ENCODE results near the gene DENND1C. TPM values are rescaled to one million over a fixed set of nuclear protein-coding genes. Genes with fewer than 3 reads are reported as not detected.

DENND1C gene
- total RNA-seq, 1 donor from 2014 or later: 70.0 TPM

Other genes with a start within 250 kb of the DENND1C start
- 58.7 and 61.8 TPM in 2 replicates for gene MLLT1, start 201.8 kb downstream of the DENND1C start, total RNA-seq
- 0.11 TPM in 2 replicates for gene ACER1, start 148.2 kb downstream of the DENND1C start, total RNA-seq
- gene CLPP, start 120.3 kb downstream of the DENND1C start, total RNA-seq: 175 and 183 TPM in 2 replicates
- 33.0 and 35.9 TPM in 2 replicates for gene ALKBH7, start 109.0 kb downstream of the DENND1C start, total RNA-seq
- 1.6 and 1.9 TPM in 2 replicates for gene PSPN, start 105.9 kb downstream of the DENND1C start, total RNA-seq
- 59.6 and 60.1 TPM in 2 replicates for gene GTF2F1, start 88.6 kb downstream of the DENND1C start, total RNA-seq
- gene KHSRP, start 57.0 kb downstream of the DENND1C start, total RNA-seq: 405 and 413 TPM in 2 replicates
- 0.30 and 0.32 TPM in 2 replicates for gene SLC25A41, start 48.0 kb downstream of the DENND1C start, total RNA-seq
- gene SLC25A23, start 22.0 kb downstream of the DENND1C start, total RNA-seq: 20.1 and 27.3 TPM in 2 replicates
- 0.46 TPM in 1 of 2 replicates, not detected in the other for gene CRB3, start 17.5 kb downstream of the DENND1C start, total RNA-seq
- gene TUBB4A, start 20.5 kb upstream of the DENND1C start, total RNA-seq: 7.9 and 11.3 TPM in 2 replicates
- gene TNFSF9, start 49.2 kb upstream of the DENND1C start, total RNA-seq: 6.9 and 7.4 TPM in 2 replicates
- gene CD70, start 109.4 kb upstream of the DENND1C start, total RNA-seq: 85.5 and 88.7 TPM in 2 replicates
- gene TNFSF14, start 188.4 kb upstream of the DENND1C start, total RNA-seq: 99.5 and 102 TPM in 2 replicates
- gene C3, start 238.9 kb upstream of the DENND1C start, total RNA-seq: 4.4 and 6.3 TPM in 2 replicates